Uterus (tissue), 4 donors: ENCODE measurements around the gene MAP3K7CL. TPM values are rescaled to one million over a fixed set of nuclear protein-coding genes. Genes with fewer than 3 reads are reported as not detected.

Experiments
- DNase-seq, 2 donors: peaks; one replicate each; pipeline ENCODE4 v3.0.0-alpha.2; 2019 to 2020
- H3K27ac ChIP-seq, 2 donors: fragments of 200-600 bp; sonication (generic); 1 replicate in 1 of 2; 2 replicates in 1 of 2; pipeline ENCODE4 v1.5.1; 2016 to 2018
- H3K27me3 ChIP-seq, 2 donors: fragments of 200-600 bp; sonication (generic); one replicate each; pipeline ENCODE4 v1.5.1; 2018 to 2019; ENCODE audit warnings: control low read depth in 1 of 2
- H3K36me3 ChIP-seq, 2 donors: fragments of 200-600 bp; sonication (generic); one replicate each; pipeline ENCODE4 v1.5.1; 2019; ENCODE audit warnings: control low read depth in 1 of 2
- H3K4me1 ChIP-seq, 2 donors: fragments of 200-600 bp; sonication (generic); one replicate each; pipeline ENCODE4 v1.5.1; 2018 to 2019; ENCODE audit warnings: control low read depth in 1 of 2
- H3K4me3 ChIP-seq, 2 donors: fragments of 200-600 bp; sonication (generic); 1 replicate in 1 of 2; 2 replicates in 1 of 2; pipeline ENCODE4 v1.5.1; 2018 to 2019; ENCODE audit warnings: mild to moderate bottlenecking in 1 of 2
- H3K9me3 ChIP-seq, 2 donors: fragments of 200-600 bp; sonication (generic); one replicate each; pipeline ENCODE4 v1.5.1; 2019; ENCODE audit warnings: control low read depth in 1 of 2
- POLR2A ChIP-seq, 2 donors: fragments of 450-650 bp; IDR thresholded peaks; one replicate each; pipeline ENCODE4 v1.6.1; 2016; ENCODE audit warnings: antibody characterized with exemption in 2 of 2, mild to moderate bottlenecking in 1 of 2, moderate library complexity in 1 of 2
- intact Hi-C: fragments of 100-400 bp; cut with DNase I; formaldehyde crosslinking; loops from one replicate; pipeline ENCODE4 v1.15.1; 2023; ENCODE audit warnings: low total_unique reads
- total RNA-seq, 4 donors: library from RNA; depleted of rRNA in 3 of 4; stranded (reverse); fragments of >200 nt in 3 of 4; gene quantifications; one replicate each; pipeline versions ENCODE4 v1.1.0 to v1.2.4, GENCODE V29; 2014 to 2023
- TF ChIP-seq, protein P1 (sequence below), 4 experiments: fragments of 200-600 bp in 2 of 4; fragments of 450-650 bp in 2 of 4; sonication (generic) in 2 of 4; IDR thresholded peaks; one replicate each; pipeline ENCODE4 v1.5.1; 2016 to 2019; ENCODE audit warnings: antibody characterized with exemption in 4 of 4, mild to moderate bottlenecking in 2 of 4, moderate library complexity in 1 of 4
- donor health status: DM: yes; HTN: yes; CAD: no.

MAP3K7CL gene, protein sequence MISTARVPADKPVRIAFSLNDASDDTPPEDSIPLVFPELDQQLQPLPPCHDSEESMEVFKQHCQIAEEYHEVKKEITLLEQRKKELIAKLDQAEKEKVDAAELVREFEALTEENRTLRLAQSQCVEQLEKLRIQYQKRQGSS
- 1 to 10 TPM; 2.3 to 7.3 (median 5.5) TPM for total RNA-seq

- intact Hi-C loops, result no loop called here
- TF ChIP-seq, protein P1, sequence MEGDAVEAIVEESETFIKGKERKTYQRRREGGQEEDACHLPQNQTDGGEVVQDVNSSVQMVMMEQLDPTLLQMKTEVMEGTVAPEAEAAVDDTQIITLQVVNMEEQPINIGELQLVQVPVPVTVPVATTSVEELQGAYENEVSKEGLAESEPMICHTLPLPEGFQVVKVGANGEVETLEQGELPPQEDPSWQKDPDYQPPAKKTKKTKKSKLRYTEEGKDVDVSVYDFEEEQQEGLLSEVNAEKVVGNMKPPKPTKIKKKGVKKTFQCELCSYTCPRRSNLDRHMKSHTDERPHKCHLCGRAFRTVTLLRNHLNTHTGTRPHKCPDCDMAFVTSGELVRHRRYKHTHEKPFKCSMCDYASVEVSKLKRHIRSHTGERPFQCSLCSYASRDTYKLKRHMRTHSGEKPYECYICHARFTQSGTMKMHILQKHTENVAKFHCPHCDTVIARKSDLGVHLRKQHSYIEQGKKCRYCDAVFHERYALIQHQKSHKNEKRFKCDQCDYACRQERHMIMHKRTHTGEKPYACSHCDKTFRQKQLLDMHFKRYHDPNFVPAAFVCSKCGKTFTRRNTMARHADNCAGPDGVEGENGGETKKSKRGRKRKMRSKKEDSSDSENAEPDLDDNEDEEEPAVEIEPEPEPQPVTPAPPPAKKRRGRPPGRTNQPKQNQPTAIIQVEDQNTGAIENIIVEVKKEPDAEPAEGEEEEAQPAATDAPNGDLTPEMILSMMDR (IDR thresholded peaks at IDR 0.05), result no peak
- no peaks in the 10 kb centered on the region for H3K4me1 ChIP-seq
- no peaks in the 10 kb centered on the region for H3K27me3 ChIP-seq
- DNase-seq, result peak; percentile 63 to 66
- H3K27ac ChIP-seq, result peak within 1 kb of the TSS; percentile 38 to 62
- H3K36me3 ChIP-seq, result no peaks in the 10 kb centered on the region
- no peaks in the 10 kb centered on the region for H3K9me3 ChIP-seq
- H3K4me3 ChIP-seq, result no peak within 1 kb of the TSS
Measured at GRCh38 chr21:29130270-29130969, at the start of gene MAP3K7CL. MAP3K7CL (plus strand) TSS chr21:29130644; CDS start chr21:29133345, 2,701 bp downstream.

DNA sequence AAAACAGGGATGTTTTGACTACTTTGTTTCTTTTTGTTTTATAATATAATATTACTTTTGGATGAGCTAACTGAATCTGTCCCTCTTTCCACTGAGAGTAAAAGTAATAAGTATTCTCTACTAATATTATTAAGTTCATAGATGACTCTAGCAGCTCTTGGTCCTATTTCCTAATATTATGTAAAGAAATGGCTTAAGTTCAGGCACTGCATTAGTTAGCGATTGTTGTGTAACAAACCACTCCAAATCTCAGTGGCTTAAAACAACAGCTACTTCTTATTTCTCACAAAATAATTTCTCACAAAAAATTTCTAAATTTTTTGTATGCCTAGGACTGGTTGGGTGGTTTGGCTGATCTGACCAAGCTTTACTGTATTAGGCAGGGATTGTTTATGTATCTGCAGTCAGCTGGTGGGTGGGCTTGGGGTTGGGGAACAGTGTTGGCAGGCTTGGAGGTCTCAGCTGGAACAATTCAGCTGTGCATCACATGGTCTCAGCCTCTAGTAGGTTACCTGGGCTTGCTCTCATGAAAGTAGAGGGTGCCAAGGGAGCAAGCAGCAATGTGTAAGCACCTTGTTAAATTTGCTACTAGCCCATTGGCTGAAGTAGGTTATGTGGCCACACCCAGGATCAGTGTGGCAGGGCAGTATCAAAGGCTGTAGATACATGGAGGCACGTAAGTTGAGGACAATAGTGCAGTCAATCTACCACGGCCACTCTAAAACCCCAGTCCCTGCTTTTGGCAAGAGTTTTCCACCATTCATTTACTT lies 48.2 kb upstream of the MAP3K7CL start:
- no peaks in the 10 kb centered on the region for H3K36me3 ChIP-seq
- no peaks in the 10 kb centered on the region for H3K9me3 ChIP-seq
- H3K4me3 ChIP-seq, result no peak overlapping the region
- TF ChIP-seq, protein P1 (IDR thresholded peaks at IDR 0.05), result no peak
- no peak for TF ChIP-seq POLR2A (IDR thresholded peaks at IDR 0.05)
- no peak overlapping the region for H3K27ac ChIP-seq
- H3K4me1 ChIP-seq, result no peaks in the 10 kb centered on the region
- H3K27me3 ChIP-seq, result no peaks in the 10 kb centered on the region
- intact Hi-C loops, result no loop called here
- no peak for DNase-seq

GRCh38 chr21:29083306-29083705 lies 47.1 kb upstream of the MAP3K7CL start:
- Histone ChIP-seq H3K9me3 (no peaks in the 10 kb centered on the region), H3K4me3 (no peak overlapping the region), H3K4me1 (no peaks in the 10 kb centered on the region), H3K27ac (no peak overlapping the region), H3K36me3 (no peaks in the 10 kb centered on the region), H3K27me3 (no peaks in the 10 kb centered on the region)
- DNase-seq, result no peak
- TF ChIP-seq, protein P1 (IDR thresholded peaks at IDR 0.05), result no peak
- TF ChIP-seq POLR2A (IDR thresholded peaks at IDR 0.05), result no peak
- intact Hi-C loops, result no loop called here

- no peak overlapping the region for H3K27ac ChIP-seq
- no peak overlapping the region for H3K4me3 ChIP-seq
- H3K9me3 ChIP-seq, result no peaks in the 10 kb centered on the region
- H3K36me3 ChIP-seq, result no peaks in the 10 kb centered on the region
- DNase-seq, result no peak
- no peaks in the 10 kb centered on the region for H3K27me3 ChIP-seq
- no peak for TF ChIP-seq POLR2A (IDR thresholded peaks at IDR 0.05)
- TF ChIP-seq, protein P1 (IDR thresholded peaks at IDR 0.05), result no peak
- no peaks in the 10 kb centered on the region for H3K4me1 ChIP-seq
- intact Hi-C loops, result no loop called here
Measured at GRCh38 chr21:29084372-29084771, 46.1 kb upstream of the MAP3K7CL start.
